SH-SY5Y (cell line): ENCODE measurements around the gene PDZD2.

ENCODE experiments used
- GATA2 ChIP-seq: IDR thresholded peaks from 2 replicates; pipeline ENCODE4 v1.6.1; 2011; ENCODE audit warnings: mild to moderate bottlenecking, low read depth, low read length
- GATA3 ChIP-seq: IDR thresholded peaks from 2 replicates; pipeline ENCODE4 v1.6.1; 2011; ENCODE audit warnings: low read depth, mild to moderate bottlenecking, low read length, moderate library complexity

DNA sequence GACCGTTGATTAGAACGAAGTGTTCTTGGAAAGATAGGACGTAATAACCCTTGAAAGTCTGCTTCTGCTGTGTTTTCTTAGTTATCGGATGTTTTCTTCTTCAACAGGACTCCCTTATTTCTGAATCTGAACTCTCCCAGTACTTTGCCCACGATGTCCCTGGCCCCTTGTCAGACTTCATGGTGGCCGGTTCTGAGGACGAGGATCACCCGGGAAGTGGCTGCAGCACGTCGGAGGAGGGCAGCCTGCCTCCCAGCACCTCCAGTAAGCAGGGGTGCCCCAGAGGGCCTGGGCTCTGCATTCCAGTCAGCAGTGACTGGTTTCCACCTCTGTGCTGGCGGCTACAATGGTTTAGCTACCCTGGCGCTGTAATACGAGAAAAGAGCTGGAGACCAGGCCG, 433.1 kb downstream of the PDZD2 start:
- TF ChIP-seq GATA2 (no peak), GATA3 (no peak)
